SHP77 treated with DMSO at 0.1 percent for 48 hours (cell line): Measurements from ENCODE around the gene VMP1.
A peak's percentile ranks its signal among the peaks of the same experiment; 100 is the strongest.
"Not testable (repeated sequence)": the region's sequence is repeated elsewhere in the genome, so short reads cannot be mapped to it uniquely, and the experiment has no call there.

Experiments
- DNase-seq: peaks from one replicate; lab custom pipeline; 2025; lab: John Stamatoyannopoulos, UW

The VMP1 gene

GRCh38 chr17:59814276-59814675 is 106.8 kb downstream of the VMP1 start:
- no peak for DNase-seq

GRCh38 chr17:59814685-59815084 is 107.2 kb downstream of the VMP1 start:
- no peak for DNase-seq

DNA sequence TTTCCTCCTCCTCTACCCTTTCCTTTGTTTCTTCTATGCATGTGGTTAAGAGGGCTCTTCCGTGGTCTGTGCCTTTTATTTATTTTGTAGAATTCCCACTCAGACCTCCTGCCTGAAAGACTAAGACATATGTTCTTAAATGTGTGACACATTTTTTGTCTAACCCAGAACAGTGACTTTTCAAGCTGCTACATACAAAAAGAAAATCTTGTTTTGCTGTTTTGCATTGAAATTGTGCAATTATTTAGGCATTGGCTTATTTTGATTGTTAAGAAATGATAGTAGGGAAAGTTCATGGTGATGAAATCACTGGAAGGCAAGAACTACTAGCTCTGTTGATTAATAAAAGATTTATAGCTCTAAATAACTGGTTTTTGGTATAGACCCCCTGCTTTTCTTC is 108.5 kb downstream of the VMP1 start:
- DNase-seq = no peak

- DNase-seq = no peak
These were observed 118.3 kb downstream of the VMP1 start for GRCh38 chr17:59825533-59826322.

DNA sequence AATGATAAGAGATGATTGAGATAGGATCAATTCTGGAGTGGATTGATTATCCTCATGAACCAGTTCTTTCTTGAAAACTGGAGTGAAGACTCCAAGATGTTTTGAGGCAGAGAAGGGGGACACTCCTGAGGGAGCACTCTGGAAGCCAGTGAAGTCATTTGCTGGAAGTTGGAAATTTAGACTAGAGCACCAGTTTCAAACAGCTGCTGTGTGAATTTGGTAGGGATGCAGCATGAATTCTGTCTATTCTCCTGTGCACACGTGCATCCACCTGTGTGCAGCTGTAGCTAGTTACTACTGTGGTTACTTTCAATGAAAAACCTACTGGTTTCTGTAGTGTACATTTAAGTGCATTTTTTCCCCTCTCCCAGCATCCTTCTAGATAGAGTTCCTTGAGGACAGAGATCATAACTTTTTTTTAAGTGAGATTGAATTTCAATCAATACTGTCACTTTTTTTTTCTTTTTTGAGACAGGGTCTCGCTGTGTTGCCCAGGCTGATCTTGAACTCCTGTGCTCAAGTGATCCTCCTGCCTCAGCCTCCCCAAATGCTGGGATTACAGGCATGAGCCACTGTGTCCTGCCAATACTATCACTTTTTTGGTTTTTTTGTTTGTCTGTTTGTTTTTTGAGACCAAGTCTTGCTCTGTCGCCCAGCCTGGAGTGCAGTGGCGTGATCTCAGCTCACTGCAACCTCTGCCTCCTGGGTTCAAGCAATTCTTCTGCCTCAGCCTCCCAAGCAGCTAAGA is 119.4 kb downstream of the VMP1 start:
- no peak for DNase-seq

DNA sequence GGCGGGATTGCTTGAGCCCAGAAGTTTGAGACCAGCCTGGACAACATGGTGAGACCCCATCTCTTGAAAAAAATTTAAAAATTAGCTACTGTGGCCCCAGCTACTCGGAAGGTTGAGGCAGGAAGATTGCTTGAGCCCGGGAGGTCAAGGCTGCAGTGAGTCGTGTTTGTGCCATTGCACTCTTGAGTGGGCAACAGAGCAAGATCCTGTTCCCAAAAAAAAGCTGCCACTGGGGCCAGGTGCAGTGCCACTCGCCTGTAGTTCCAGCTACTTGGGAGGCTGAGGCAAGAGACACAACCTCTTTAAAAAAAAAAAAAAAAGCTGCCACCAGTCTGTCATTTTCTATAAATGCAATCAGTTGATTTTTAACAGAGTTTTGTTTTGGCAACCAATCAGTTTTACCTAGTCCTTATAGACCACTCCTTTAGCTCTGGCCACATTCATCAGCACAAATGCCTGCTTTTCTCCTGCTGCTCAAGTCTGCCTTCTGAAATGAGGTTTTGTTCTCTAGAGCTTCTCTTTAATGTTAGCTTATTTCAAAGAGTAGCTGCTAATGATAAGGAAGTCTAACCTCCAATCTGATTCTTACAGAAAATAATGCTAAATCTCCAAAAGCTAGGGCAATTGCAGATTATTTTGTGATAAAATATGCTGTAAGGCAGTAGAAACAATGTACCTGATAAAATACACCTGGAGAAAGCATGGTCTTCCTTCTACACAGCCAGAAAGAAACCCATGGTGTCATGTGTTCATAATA is 120.4 kb downstream of the VMP1 start:
- DNase-seq = no peak

GRCh38 chr17:59828478-59828760 is 121.0 kb downstream of the VMP1 start:
- no peak for DNase-seq

DNA sequence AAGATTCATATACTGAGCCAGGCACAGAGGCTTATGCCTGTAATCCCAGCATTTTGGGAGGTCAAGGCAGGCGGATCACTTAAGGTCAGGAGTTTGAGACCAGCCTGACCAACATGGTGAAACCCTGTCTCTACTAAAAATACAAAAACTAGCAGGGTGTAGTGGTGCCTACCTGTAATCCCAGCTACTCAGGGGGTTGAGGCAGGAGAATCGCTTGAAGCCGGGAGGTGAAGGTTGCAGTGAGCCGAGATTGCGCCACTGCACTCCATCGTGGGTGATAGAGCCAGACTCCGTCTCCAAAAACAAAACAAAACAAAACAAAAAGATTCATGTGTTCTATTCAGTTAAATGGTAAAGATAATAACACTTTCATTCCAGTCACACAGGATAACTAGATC is 121.4 kb downstream of the VMP1 start:
- not testable (repeated sequence) for DNase-seq

GRCh38 chr17:59829217-59830006 is 122.0 kb downstream of the VMP1 start:
- DNase-seq = peak; percentile 76

GRCh38 chr17:59830007-59830630 is 122.7 kb downstream of the VMP1 start:
- DNase-seq = no peak

DNA sequence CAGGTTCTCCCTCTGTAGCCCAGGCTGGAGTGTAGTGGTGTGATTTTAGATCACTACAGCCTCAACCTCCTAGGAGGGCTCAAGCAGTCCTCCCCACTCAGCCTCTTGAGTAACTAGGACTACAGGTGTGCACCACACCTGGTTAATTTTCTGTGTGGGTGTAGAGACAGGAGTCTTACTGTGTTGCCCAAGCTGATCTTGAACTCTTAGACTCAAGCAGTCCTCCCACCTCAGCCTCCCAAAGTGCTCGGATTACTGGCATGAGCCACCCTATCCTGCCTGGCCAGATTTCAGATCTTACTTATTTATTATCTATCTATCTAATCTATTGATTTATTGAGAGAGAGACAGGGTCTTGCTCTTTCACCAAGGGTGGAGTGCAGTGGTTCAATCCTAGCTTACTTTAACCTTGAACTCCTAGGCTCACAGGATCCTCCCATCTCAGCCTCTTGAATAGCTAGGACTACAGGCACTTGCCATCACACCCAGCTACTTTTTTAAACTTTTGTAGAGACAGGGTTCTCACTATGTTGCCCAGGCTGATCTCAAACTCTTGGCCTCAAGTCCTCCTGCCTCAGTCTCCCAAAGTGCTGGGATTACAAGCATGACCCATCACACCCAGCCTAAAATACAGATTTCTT is 123.5 kb downstream of the VMP1 start:
- DNase-seq = no peak

GRCh38 chr17:59832883-59833379 is 125.5 kb downstream of the VMP1 start:
- no peak for DNase-seq

DNA sequence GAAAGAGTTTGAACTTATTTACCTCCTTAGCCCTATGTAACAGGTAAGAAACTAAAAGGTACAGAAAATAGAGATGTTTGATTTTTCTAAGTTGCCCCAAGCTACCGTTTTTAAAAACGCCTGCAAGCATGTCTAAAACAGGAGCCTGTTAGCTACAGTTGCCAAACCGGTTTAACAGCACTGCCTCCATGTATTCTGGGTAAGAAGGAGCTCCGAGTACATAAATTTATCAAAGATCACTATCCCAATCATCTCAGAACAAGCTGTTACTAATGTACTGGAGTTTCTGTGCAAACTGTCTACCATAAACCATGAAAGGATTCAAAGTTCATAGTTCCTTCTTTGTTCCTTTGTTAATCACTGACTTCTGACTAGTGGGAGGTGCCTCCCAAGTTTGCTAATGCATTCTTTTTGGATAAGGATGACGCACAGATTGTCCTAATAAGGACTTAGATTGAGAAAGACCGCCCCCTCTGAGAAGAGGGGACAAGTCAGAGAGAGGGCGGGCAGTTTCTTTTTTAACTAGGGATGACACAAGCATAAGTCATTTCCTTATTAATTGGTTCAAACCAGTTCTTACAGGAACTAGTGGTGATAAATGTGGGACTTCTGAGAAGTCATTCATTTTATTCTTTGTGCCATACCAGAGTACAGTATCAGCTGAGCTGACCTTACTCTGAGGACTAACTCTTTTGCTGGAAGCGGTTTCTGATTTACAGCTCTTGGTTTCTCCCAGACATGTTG is 130.0 kb downstream of the VMP1 start:
- peak; percentile 82 for DNase-seq

GRCh38 chr17:59838052-59838916 is 130.8 kb downstream of the VMP1 start:
- DNase-seq = no peak

DNA sequence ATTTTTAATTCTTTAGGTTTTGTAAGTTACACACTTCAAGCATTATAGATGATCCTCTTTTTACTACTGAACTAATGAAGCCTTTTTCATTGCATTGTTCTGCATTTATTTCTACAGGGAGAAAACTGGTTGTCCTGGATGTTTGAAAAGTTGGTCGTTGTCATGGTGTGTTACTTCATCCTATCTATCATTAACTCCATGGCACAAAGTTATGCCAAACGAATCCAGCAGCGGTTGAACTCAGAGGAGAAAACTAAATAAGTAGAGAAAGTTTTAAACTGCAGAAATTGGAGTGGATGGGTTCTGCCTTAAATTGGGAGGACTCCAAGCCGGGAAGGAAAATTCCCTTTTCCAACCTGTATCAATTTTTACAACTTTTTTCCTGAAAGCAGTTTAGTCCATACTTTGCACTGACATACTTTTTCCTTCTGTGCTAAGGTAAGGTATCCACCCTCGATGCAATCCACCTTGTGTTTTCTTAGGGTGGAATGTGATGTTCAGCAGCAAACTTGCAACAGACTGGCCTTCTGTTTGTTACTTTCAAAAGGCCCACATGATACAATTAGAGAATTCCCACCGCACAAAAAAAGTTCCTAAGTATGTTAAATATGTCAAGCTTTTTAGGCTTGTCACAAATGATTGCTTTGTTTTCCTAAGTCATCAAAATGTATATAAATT is 132.3 kb downstream of the VMP1 start:
- DNase-seq = no peak

GRCh38 chr17:59840329-59841090 is 133.1 kb downstream of the VMP1 start:
- no peak for DNase-seq

DNA sequence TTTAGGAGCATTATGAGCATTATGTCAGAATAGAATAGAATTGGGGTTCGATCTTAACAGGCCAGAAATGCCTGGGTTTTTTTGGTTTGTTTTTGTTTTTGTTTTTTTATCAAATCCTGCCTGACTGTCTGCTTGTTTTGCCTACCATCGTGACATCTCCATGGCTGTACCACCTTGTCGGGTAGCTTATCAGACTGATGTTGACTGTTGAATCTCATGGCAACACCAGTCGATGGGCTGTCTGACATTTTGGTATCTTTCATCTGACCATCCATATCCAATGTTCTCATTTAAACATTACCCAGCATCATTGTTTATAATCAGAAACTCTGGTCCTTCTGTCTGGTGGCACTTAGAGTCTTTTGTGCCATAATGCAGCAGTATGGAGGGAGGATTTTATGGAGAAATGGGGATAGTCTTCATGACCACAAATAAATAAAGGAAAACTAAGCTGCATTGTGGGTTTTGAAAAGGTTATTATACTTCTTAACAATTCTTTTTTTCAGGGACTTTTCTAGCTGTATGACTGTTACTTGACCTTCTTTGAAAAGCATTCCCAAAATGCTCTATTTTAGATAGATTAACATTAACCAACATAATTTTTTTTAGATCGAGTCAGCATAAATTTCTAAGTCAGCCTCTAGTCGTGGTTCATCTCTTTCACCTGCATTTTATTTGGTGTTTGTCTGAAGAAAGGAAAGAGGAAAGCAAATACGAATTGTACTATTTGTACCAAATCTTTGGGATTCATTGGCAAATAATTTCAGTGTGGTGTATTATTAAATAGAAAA is 133.8 kb downstream of the VMP1 start:
- DNase-seq = not testable (repeated sequence)
